GM18907 (cell line): ENCODE measurements around the gene PARVA.
"Not testable (repeated sequence)": the region's sequence is repeated elsewhere in the genome, so short reads cannot be mapped to it uniquely, and the experiment has no call there.

Experiments
- ATAC-seq: cut with Tn5 transposase; IDR thresholded peaks from one replicate; pipeline ENCODE4 v1.9.1; 2021; ENCODE audit warnings: mild to moderate bottlenecking, moderate library complexity; ENCODE audit not compliant: unreplicated experiment

Gene PARVA

GRCh38 chr11:12377106-12377823 lies at the start of gene PARVA:
Gene PARVA (plus strand): TSS chr11:12377571. CDS start chr11:12377648, 77 bp downstream.
- no peak for ATAC-seq

- no peak for ATAC-seq
These were observed 48.2 kb upstream of the PARVA start for GRCh38 chr11:12329169-12329568.

- ATAC-seq = no peak
These were observed 47.6 kb upstream of the PARVA start for GRCh38 chr11:12329797-12330196.

- ATAC-seq = no peak
These were observed 46.7 kb upstream of the PARVA start for GRCh38 chr11:12330485-12331231.

- ATAC-seq = no peak
These were observed 46.0 kb upstream of the PARVA start for GRCh38 chr11:12331239-12331874.

GRCh38 chr11:12343526-12343925 lies 33.8 kb upstream of the PARVA start:
- no peak for ATAC-seq

- no peak for ATAC-seq
These were observed 23.8 kb upstream of the PARVA start for GRCh38 chr11:12353534-12353933.

GRCh38 chr11:12354750-12355545 lies 22.4 kb upstream of the PARVA start:
- no peak for ATAC-seq

- no peak for ATAC-seq
These were observed 20.3 kb upstream of the PARVA start for GRCh38 chr11:12356944-12357655.

GRCh38 chr11:12357697-12358096 lies 19.7 kb upstream of the PARVA start:
- not testable (repeated sequence) for ATAC-seq

- ATAC-seq = no peak
These were observed 18.8 kb upstream of the PARVA start for GRCh38 chr11:12358302-12359188.

GRCh38 chr11:12359761-12360160 lies 17.6 kb upstream of the PARVA start:
- no peak for ATAC-seq

- no peak for ATAC-seq
These were observed 15.7 kb upstream of the PARVA start for GRCh38 chr11:12361682-12362081.

- ATAC-seq = no peak
These were observed 14.5 kb upstream of the PARVA start for GRCh38 chr11:12362857-12363256.

- ATAC-seq = no peak
These were observed 14.0 kb upstream of the PARVA start for GRCh38 chr11:12363373-12363772.

GRCh38 chr11:12365965-12366575 lies 11.3 kb upstream of the PARVA start:
- ATAC-seq = not testable (repeated sequence)

- ATAC-seq = not testable (repeated sequence)
These were observed 10.3 kb upstream of the PARVA start for GRCh38 chr11:12367057-12367456.

- no peak for ATAC-seq
These were observed 5.3 kb upstream of the PARVA start for GRCh38 chr11:12372111-12372510.

GRCh38 chr11:12375720-12376119 lies 1.7 kb upstream of the PARVA start:
- ATAC-seq = no peak
